WTC11 (cell line): ENCODE data around the gene GRM5. TPM values are rescaled to one million over a fixed set of nuclear protein-coding genes. Genes with fewer than 3 reads are reported as not detected.
"Not testable (repeated sequence)": the region's sequence is repeated elsewhere in the genome, so short reads cannot be mapped to it uniquely, and the experiment has no call there.

ENCODE experiments used
- ATAC-seq: fragments of 200-7000 bp; cut with Tn5 transposase; 2 replicates; pipeline ENCODE4 v1.10.0; 2021; ENCODE audit warnings: mild to moderate bottlenecking, moderate library complexity
- CTCF ChIA-PET: fragments of 300-600 bp; sonication (Branson Sonifier 250); formaldehyde crosslinking; loops from one replicate; lab custom pipeline; 2021; ENCODE audit warnings: antibody characterized with exemption; lab: Charles Lee
- POLR2A ChIA-PET: fragments of 350-600 bp; sonication (Branson Sonifier 250); formaldehyde crosslinking; loops from one replicate; lab custom pipeline; 2021; ENCODE audit warnings: antibody characterized with exemption; lab: Charles Lee
- DNase-seq: peaks from one replicate; pipeline ENCODE4 v3.0.0; 2021; ENCODE audit warnings: low spot score
- H3K27ac Mint-ChIP-seq: 2 replicates; pipeline ENCODE4 v1.8.0; 2021; ENCODE audit warnings: mixed read lengths
- H3K27me3 Mint-ChIP-seq: 2 replicates; pipeline ENCODE4 v1.8.0; 2021; ENCODE audit warnings: low read depth, mild to moderate bottlenecking, moderate library complexity, mixed read lengths
- H3K36me3 Mint-ChIP-seq: 2 replicates; pipeline ENCODE4 v1.8.0; 2021; ENCODE audit warnings: mixed read lengths
- H3K4me1 Mint-ChIP-seq: 2 replicates; pipeline ENCODE4 v1.8.0; 2022; ENCODE audit warnings: mixed read lengths
- H3K4me3 Mint-ChIP-seq: 2 replicates; pipeline ENCODE4 v1.8.0; 2021; ENCODE audit warnings: mild to moderate bottlenecking, moderate library complexity, mixed read lengths
- H3K9me3 Mint-ChIP-seq: 2 replicates; pipeline ENCODE4 v1.8.0; 2021; ENCODE audit warnings: mixed read lengths
- ELF4 ChIP-seq: sonication (generic); formaldehyde crosslinking; IDR thresholded peaks from 2 replicates; pipeline ENCODE4 v1.8.1; 2022; ENCODE audit warnings: low read depth, mild to moderate bottlenecking, moderate library complexity, missing genetic modification reagents
- EMX1 ChIP-seq: fragments of 250-450 bp; sonication (Bioruptor Pico); IDR thresholded peaks from 2 replicates; pipeline ENCODE4 v1.8.0; 2021; ENCODE audit warnings: mild to moderate bottlenecking
- GRHL2 ChIP-seq: fragments of 250-450 bp; sonication (Bioruptor Pico); IDR thresholded peaks from 2 replicates; pipeline ENCODE4 v1.8.0; 2022; ENCODE audit warnings: mild to moderate bottlenecking, moderate library complexity; ENCODE audit not compliant: insufficient replicate concordance, severe bottlenecking
- SMAD4 ChIP-seq: sonication (generic); formaldehyde crosslinking; IDR thresholded peaks from 2 replicates; pipeline ENCODE4 v1.8.0; 2022; ENCODE audit warnings: mild to moderate bottlenecking, missing genetic modification reagents
- SOX15 ChIP-seq: fragments of 250-450 bp; sonication (Bioruptor Pico); IDR thresholded peaks from 2 replicates; pipeline ENCODE4 v1.9.0; 2021; ENCODE audit warnings: mild to moderate bottlenecking
- total RNA-seq: library from RNA; stranded (reverse); gene quantifications from 3 replicates; pipeline ENCODE4 v1.2.3, GENCODE V29; 2021
- TF ChIP-seq, protein P1 (sequence below): sonication (generic); formaldehyde crosslinking; IDR thresholded peaks from 2 replicates; pipeline ENCODE4 v1.8.1; 2022; ENCODE audit warnings: missing genetic modification reagents, borderline replicate concordance
- TF ChIP-seq, protein P2 (sequence below): sonication (generic); formaldehyde crosslinking; IDR thresholded peaks from 2 replicates; pipeline ENCODE4 v1.8.0; 2023; ENCODE audit warnings: missing genetic modification reagents
- TF ChIP-seq, protein P3 (sequence below): sonication (generic); formaldehyde crosslinking; IDR thresholded peaks from 2 replicates; pipeline ENCODE4 v1.8.1; 2022; ENCODE audit warnings: mild to moderate bottlenecking, missing genetic modification reagents, moderate library complexity, borderline replicate concordance
- TF ChIP-seq, protein P4 (sequence below): sonication (generic); formaldehyde crosslinking; conservative IDR thresholded peaks from 2 replicates; pipeline ENCODE4 v1.8.1; 2023; ENCODE audit warnings: mild to moderate bottlenecking, low read depth, missing genetic modification reagents, moderate library complexity

The GRM5 gene
- total RNA-seq, 1 experiment from 2014 or later: 0.13 TPM

DNA sequence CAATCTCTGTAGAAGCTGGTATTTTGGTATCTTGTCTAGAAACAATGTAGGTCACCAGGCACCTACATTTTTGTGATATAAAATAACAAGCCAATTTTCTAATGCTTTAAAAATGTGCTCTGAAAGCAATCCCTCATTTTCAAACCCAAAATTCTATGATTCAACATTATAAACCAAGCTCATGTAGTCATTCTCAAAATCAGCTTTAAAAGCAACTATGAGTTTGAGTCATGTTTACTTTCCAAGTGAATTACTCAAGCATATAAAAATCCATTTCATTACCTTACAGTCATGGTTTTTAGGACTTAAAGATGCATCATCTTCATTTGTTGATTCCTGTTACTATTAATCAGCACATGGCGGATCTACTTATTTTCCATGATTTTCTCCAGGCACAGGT lies 216.4 kb downstream of the GRM5 start (continued):
- TF ChIP-seq, protein P1, sequence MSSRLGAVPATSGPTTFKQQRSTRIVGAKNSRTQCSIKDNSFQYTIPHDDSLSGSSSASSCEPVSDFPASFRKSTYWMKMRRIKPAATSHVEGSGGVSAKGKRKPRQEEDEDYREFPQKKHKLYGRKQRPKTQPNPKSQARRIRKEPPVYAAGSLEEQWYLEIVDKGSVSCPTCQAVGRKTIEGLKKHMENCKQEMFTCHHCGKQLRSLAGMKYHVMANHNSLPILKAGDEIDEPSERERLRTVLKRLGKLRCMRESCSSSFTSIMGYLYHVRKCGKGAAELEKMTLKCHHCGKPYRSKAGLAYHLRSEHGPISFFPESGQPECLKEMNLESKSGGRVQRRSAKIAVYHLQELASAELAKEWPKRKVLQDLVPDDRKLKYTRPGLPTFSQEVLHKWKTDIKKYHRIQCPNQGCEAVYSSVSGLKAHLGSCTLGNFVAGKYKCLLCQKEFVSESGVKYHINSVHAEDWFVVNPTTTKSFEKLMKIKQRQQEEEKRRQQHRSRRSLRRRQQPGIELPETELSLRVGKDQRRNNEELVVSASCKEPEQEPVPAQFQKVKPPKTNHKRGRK (CRISPR knock-in tag): no peak
- TF ChIP-seq, protein P2, sequence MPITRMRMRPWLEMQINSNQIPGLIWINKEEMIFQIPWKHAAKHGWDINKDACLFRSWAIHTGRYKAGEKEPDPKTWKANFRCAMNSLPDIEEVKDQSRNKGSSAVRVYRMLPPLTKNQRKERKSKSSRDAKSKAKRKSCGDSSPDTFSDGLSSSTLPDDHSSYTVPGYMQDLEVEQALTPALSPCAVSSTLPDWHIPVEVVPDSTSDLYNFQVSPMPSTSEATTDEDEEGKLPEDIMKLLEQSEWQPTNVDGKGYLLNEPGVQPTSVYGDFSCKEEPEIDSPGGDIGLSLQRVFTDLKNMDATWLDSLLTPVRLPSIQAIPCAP (CRISPR knock-in tag): no peak
- no peak for TF ChIP-seq SMAD4 (CRISPR knock-in tag)

DNA sequence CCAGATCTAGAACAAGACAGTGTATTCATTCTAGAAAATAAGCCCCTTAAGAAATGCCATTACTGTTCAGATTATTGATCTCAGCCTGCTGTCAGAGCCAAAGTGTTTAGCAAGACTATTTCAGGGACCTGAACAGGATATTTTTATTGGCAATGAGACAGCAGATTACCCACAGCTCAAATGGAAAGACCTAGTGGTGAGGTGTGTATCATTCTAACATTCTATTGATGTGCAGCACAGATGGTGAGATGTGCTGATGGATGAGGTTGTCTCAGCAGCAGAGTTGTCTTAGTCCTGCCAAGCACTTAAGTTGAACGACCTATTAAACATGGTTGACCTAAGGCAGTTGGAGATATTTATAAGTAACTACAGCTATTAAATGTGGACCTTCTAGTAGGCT lies 219.5 kb downstream of the GRM5 start:
- not testable (repeated sequence) for H3K27ac Mint-ChIP-seq, H3K4me3 Mint-ChIP-seq

DNA sequence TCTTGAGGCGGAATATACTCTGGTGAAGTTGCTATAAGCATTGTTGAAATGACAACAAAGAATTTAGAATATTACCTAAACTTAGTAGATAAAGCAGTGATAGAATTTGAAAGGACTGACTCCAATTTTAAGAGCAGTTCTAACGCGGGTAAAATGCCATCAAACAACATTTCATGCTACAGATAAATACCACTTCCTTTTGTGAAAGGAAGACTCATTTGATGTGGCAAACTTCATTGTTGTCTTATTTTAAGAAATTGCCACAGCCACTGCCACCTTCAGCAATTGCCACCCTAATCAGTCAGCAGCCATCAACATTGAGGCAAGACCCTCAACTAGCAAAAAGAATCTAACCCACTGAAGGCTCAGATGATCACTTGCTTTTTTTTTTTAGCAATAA lies 220.8 kb downstream of the GRM5 start:
- H3K27ac Mint-ChIP-seq, H3K4me1 Mint-ChIP-seq, H3K4me3 Mint-ChIP-seq, CTCF ChIA-PET, ATAC-seq, H3K9me3 Mint-ChIP-seq, H3K36me3 Mint-ChIP-seq, H3K27me3 Mint-ChIP-seq, DNase-seq, POLR2A ChIA-PET: not testable (repeated sequence)

More for the DNA sequence above, 219.5 kb downstream of the GRM5 start:
- H3K36me3 Mint-ChIP-seq, ATAC-seq, H3K4me1 Mint-ChIP-seq, H3K9me3 Mint-ChIP-seq, DNase-seq, POLR2A ChIA-PET, CTCF ChIA-PET, H3K27me3 Mint-ChIP-seq: not testable (repeated sequence)

DNA sequence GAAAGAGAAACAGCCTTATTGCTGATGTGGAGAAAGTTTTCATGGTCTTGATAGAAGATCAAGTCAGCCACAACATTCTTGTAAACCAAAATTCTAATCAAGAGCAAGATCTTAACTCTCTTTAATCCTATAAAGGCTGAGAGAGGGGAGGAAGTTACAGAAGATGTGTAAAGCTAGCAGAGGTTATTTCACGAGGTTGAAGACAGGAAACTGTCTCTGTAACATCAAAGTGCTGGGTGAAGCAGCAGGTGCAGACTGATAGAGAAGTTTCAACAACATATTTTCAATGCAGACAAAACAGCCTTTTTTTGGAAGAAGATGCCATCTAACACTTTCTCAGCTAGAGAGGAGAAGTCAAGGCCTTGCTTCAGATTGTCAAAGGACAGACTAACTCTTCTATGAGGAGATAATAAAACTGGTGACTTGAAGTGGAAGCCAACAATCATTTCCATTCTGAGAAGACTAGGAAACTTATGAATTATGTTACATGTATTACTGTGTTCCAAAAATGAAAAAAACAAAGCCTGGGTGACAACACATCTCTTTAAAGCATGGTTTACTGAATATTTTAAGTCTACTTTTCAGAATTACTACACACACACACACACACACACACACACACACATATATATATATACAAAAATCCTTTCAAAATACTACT lies 221.9 kb downstream of the GRM5 start:
- DNase-seq, H3K9me3 Mint-ChIP-seq, ATAC-seq, H3K4me1 Mint-ChIP-seq, H3K27me3 Mint-ChIP-seq, H3K36me3 Mint-ChIP-seq, H3K27ac Mint-ChIP-seq, POLR2A ChIA-PET, H3K4me3 Mint-ChIP-seq, CTCF ChIA-PET: not testable (repeated sequence)

DNA sequence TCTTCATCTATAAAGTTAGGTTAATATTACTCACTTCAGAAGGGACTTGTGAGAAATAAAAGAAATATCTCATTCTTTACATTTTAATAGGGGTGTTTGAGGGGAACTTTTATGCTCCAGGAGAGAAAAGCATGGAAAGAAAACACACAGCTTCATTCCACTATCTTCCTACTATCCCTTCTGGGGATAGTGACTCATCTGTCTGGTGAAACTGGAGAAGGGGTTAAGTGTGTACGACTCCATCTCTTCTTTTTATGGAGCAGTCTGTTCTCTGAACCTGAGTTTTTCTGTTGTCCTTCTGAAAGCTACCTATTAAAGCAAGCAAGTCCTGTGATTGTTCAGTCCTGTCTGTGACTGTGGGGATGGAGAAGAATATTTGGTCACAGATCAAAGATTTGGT lies 227.6 kb downstream of the GRM5 start:
- H3K27ac Mint-ChIP-seq, H3K27me3 Mint-ChIP-seq, ATAC-seq, DNase-seq, POLR2A ChIA-PET, H3K9me3 Mint-ChIP-seq, CTCF ChIA-PET, H3K36me3 Mint-ChIP-seq, H3K4me3 Mint-ChIP-seq, H3K4me1 Mint-ChIP-seq: not testable (repeated sequence)

DNA sequence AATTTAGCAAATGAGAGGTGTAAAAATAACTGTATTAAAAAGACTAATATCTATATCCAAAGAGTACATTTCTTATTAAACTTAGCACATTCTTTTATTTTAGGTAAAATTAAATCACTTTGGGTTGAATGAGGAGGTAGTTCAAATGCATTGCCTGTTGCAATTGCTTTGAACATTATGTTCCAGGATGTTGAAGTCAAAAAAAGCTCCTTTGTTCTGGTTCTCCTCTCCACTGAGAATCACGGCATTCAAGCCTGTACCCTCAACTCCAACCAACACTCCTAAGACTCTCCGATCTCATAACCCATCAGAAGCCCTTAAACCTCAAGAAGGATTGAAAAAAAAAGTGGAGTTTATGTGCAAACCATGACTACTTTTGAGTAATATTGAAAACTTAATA lies 230.1 kb downstream of the GRM5 start:
- H3K4me3 Mint-ChIP-seq, CTCF ChIA-PET, H3K27ac Mint-ChIP-seq, H3K4me1 Mint-ChIP-seq, ATAC-seq, H3K36me3 Mint-ChIP-seq, H3K27me3 Mint-ChIP-seq, DNase-seq, H3K9me3 Mint-ChIP-seq, POLR2A ChIA-PET: not testable (repeated sequence)

DNA sequence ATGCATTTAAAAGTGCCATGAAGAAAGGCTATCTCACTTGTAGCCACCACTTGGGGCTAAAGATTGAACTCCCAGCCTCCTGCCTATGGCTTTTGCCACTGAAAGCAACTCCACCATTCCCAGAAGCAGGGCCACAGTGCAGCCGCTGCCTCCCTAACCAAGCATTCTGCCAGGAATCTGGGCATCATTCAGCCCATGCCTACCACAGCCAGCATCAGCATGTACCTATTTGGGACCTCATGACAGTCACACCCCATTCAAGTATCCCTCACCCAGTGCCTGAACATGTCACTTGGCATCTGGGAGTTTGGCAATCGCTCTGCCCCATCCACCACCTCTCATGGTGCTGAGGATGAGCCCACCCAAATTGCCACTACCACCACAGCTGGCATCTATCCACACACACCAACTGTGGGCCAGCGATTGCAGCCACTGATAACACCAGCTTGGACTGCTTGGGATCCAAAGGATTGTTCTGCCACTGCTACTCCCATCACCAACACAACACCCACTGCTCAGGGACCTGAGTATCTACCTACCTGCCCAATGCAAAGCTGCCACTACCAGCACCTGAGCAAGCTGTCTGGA lies 234.4 kb downstream of the GRM5 start:
- Mint-ChIP-seq H3K4me3 (no peak overlapping the region), H3K9me3 (peaks cover 5% of the 10 kb centered on the region)
- ATAC-seq (no peak), DNase-seq (no peak)
- TF ChIP-seq, protein P3, sequence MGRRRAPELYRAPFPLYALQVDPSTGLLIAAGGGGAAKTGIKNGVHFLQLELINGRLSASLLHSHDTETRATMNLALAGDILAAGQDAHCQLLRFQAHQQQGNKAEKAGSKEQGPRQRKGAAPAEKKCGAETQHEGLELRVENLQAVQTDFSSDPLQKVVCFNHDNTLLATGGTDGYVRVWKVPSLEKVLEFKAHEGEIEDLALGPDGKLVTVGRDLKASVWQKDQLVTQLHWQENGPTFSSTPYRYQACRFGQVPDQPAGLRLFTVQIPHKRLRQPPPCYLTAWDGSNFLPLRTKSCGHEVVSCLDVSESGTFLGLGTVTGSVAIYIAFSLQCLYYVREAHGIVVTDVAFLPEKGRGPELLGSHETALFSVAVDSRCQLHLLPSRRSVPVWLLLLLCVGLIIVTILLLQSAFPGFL (CRISPR knock-in tag): no peak
- TF ChIP-seq, protein P4, sequence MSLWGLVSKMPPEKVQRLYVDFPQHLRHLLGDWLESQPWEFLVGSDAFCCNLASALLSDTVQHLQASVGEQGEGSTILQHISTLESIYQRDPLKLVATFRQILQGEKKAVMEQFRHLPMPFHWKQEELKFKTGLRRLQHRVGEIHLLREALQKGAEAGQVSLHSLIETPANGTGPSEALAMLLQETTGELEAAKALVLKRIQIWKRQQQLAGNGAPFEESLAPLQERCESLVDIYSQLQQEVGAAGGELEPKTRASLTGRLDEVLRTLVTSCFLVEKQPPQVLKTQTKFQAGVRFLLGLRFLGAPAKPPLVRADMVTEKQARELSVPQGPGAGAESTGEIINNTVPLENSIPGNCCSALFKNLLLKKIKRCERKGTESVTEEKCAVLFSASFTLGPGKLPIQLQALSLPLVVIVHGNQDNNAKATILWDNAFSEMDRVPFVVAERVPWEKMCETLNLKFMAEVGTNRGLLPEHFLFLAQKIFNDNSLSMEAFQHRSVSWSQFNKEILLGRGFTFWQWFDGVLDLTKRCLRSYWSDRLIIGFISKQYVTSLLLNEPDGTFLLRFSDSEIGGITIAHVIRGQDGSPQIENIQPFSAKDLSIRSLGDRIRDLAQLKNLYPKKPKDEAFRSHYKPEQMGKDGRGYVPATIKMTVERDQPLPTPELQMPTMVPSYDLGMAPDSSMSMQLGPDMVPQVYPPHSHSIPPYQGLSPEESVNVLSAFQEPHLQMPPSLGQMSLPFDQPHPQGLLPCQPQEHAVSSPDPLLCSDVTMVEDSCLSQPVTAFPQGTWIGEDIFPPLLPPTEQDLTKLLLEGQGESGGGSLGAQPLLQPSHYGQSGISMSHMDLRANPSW (CRISPR knock-in tag): no peak
- TF ChIP-seq ELF4 (CRISPR knock-in tag) (no peak), SOX15 (CRISPR knock-in tag) (no peak), EMX1 (CRISPR knock-in tag) (no peak), GRHL2 (CRISPR knock-in tag) (no peak), SMAD4 (CRISPR knock-in tag) (no peak)
- TF ChIP-seq, all 79 proteins: peak for 0
- CTCF ChIA-PET: no interaction called here
- Mint-ChIP-seq H3K27ac (no peak overlapping the region), H3K36me3 (no peaks in the 10 kb centered on the region), H3K4me1 (peaks cover 10% of the 10 kb centered on the region), H3K27me3 (no peaks in the 10 kb centered on the region)
- POLR2A ChIA-PET: no interaction called here
